Endothelial cell of umbilical vein (primary cell): ENCODE data around the gene PROX1. TPM values are rescaled to one million over a fixed set of nuclear protein-coding genes. Genes with fewer than 3 reads are reported as not detected.

Source experiments
- BruUV-seq: library from RNA; stranded (reverse); fragments of 400-500 nt; replicated peaks from 2 replicates; lab custom pipeline; 2021; lab: Mats Ljungman, UMichigan
- CTCF ChIA-PET: fragments of 300-600, 350-600 bp; sonication (Branson Sonifier 250); formaldehyde crosslinking; loops from one replicate; lab custom pipeline; 2021; ENCODE audit warnings: antibody characterized with exemption, inconsistent platforms; lab: Charles Lee
- POLR2A ChIA-PET: fragments of 300-600, 350-600 bp; sonication (Branson Sonifier 250); formaldehyde crosslinking; loops from one replicate; lab custom pipeline; 2021; ENCODE audit warnings: antibody characterized with exemption, inconsistent platforms; lab: Charles Lee
- DNase-seq: peaks from one replicate; pipeline ENCODE4 v3.0.0-alpha.2; 2011; ENCODE audit warnings: low read depth, low spot score
- FAIRE-seq: peaks from 2 replicates; lab custom pipeline; 2011; peaks lifted over from hg19 to GRCh38; lab: Jason Lieb, UNC
- H2AFZ ChIP-seq: 2 replicates; pipeline ENCODE4 v1.6.0; 2012; ENCODE audit warnings: low read depth, low read length, control low read depth, inconsistent platforms
- H3K27ac ChIP-seq: 2 replicates; pipeline ENCODE4 v1.5.1; 2011; ENCODE audit warnings: low read depth, mild to moderate bottlenecking, control low read depth, low read length, moderate library complexity; ENCODE audit not compliant: insufficient read depth
- H3K27me3 ChIP-seq, 2 experiments: 2 replicates each; pipeline versions ENCODE4 v1.6.0 to v1.6.1; 2011; ENCODE audit warnings: low read length in 2 of 2, mixed read lengths in 1 of 2; ENCODE audit not compliant: control insufficient read depth in 2 of 2, insufficient read depth in 2 of 2
- H3K36me3 ChIP-seq, 2 experiments: 2 replicates in 1 of 2; 3 replicates in 1 of 2; pipeline ENCODE4 v1.5.1; 2011; ENCODE audit warnings: low read length in 2 of 2, mild to moderate bottlenecking in 1 of 2, moderate library complexity in 1 of 2; ENCODE audit not compliant: control insufficient read depth in 2 of 2, insufficient read depth in 2 of 2; ENCODE audit errors: extremely low read depth in 1 of 2
- H3K4me1 ChIP-seq: 3 replicates; pipeline ENCODE4 v1.5.1; 2011; ENCODE audit warnings: mild to moderate bottlenecking, low read length; ENCODE audit not compliant: control insufficient read depth, insufficient read depth; ENCODE audit errors: extremely low read depth
- H3K4me2 ChIP-seq: 2 replicates; pipeline ENCODE4 v1.6.1; 2011; ENCODE audit warnings: low read length, control low read depth, mixed read lengths; ENCODE audit not compliant: insufficient read depth
- H3K4me3 ChIP-seq, 3 experiments: fragments of 200-600 bp in 1 of 3; sonication (generic), shearing (Covaris generic) in 1 of 3; replicated peaks in 1 of 3; 2 replicates each; pipeline ENCODE4 v1.5.1; 2011 to 2016; ENCODE audit warnings: control low read depth in 3 of 3, low read length in 3 of 3, mild to moderate bottlenecking in 2 of 3, inconsistent platforms in 1 of 3, low read depth in 1 of 3, moderate library complexity in 1 of 3; ENCODE audit not compliant: insufficient read depth in 1 of 3
- H3K79me2 ChIP-seq: 2 replicates; pipeline ENCODE4 v1.6.0; 2012; ENCODE audit warnings: low read length, inconsistent platforms; ENCODE audit not compliant: control insufficient read depth, insufficient read depth
- H3K9ac ChIP-seq: replicated peaks from 2 replicates; pipeline ENCODE3; 2011; ENCODE audit warnings: low read length, control low read depth; ENCODE audit not compliant: insufficient read depth; ENCODE audit errors: extremely low read depth
- H3K9me1 ChIP-seq: replicated peaks from 3 replicates; pipeline ENCODE4 v1.6.0; 2011; ENCODE audit warnings: mild to moderate bottlenecking, low read length; ENCODE audit not compliant: control insufficient read depth, insufficient read depth; ENCODE audit errors: extremely low read depth
- H3K9me3 ChIP-seq: replicated peaks from 2 replicates; pipeline ENCODE4 v1.5.1; 2012; ENCODE audit warnings: low read length, inconsistent platforms; ENCODE audit not compliant: control insufficient read depth, insufficient read depth
- H4K20me1 ChIP-seq: replicated peaks from 2 replicates; pipeline ENCODE3; 2011; ENCODE audit warnings: mild to moderate bottlenecking, low read length; ENCODE audit not compliant: control insufficient read depth, insufficient read depth; ENCODE audit errors: extremely low read depth
- EZH2 ChIP-seq: IDR thresholded peaks from 2 replicates; pipeline ENCODE4 v1.6.1; 2012; ENCODE audit warnings: borderline replicate concordance, low read depth, mild to moderate bottlenecking, moderate library complexity, low read length, inconsistent platforms; ENCODE audit not compliant: severe bottlenecking
- FOS ChIP-seq: IDR thresholded peaks from 2 replicates; pipeline ENCODE4 v1.6.1; 2011; ENCODE audit warnings: mild to moderate bottlenecking, low read length, moderate library complexity, borderline replicate concordance; ENCODE audit not compliant: insufficient read depth
- GATA2 ChIP-seq: IDR thresholded peaks from 2 replicates; pipeline ENCODE4 v1.7.0; 2011; ENCODE audit warnings: low read depth, mild to moderate bottlenecking, moderate library complexity, mixed read lengths, low read length; ENCODE audit not compliant: insufficient read length, insufficient read depth
- JUN ChIP-seq: IDR thresholded peaks from 2 replicates; pipeline ENCODE4 v1.6.1; 2011; ENCODE audit warnings: borderline replicate concordance, low read depth; ENCODE audit not compliant: insufficient read length, insufficient read depth
- MYC ChIP-seq: IDR thresholded peaks from one replicate; pipeline ENCODE4 v1.6.1; 2011; ENCODE audit warnings: mild to moderate bottlenecking, low read depth, low read length
- POLR2A ChIP-seq: IDR thresholded peaks from 2 replicates; pipeline ENCODE4 v1.6.1; 2012; ENCODE audit warnings: low read depth, mild to moderate bottlenecking, control low read depth, low read length
- POLR2AphosphoS5 ChIP-seq: IDR thresholded peaks from 2 replicates; pipeline ENCODE4 v1.6.1; 2012; ENCODE audit warnings: low read depth, mild to moderate bottlenecking, control low read depth, low read length, moderate library complexity; ENCODE audit not compliant: insufficient read depth
- dilution Hi-C: fragments of 300-500 bp; cut with MboI; formaldehyde crosslinking; loops from one replicate; pipeline ENCODE4 v1.15.0; 2019; ENCODE audit warnings: low sequenced_read_pairs; ENCODE audit not compliant: extremely low pct_ligation_motif_present
- intact Hi-C: fragments of 100-400 bp; cut with micrococcal nuclease; formaldehyde crosslinking; loops from one replicate; pipeline ENCODE4 v1.10.0; 2022
- polyA plus RNA-seq, 4 experiments: library from polyadenylated mRNA; depleted of rRNA in 3 of 4; stranded (reverse) in 3 of 4; unstranded in 1 of 4; fragments of >200 nt; gene quantifications; 2 replicates each; pipeline versions ENCODE4 v1.2.1 to v1.2.3, GENCODE V29; 2011 to 2012; ENCODE audit warnings: missing spikeins in 1 of 4
- total RNA-seq: library from RNA; stranded (reverse); gene quantifications from 2 replicates; pipeline ENCODE4 v1.2.3, GENCODE V29; 2021
- TF ChIP-seq, protein P1 (sequence below): IDR thresholded peaks from 2 replicates; pipeline ENCODE4 v1.6.1; 2011; ENCODE audit not compliant: insufficient read depth, insufficient read length
- TF ChIP-seq, protein P2 (sequence below), 2 donors: IDR thresholded peaks; 1 replicate in 1 of 2; 2 replicates in 1 of 2; pipeline ENCODE4 v1.5.1; 2011; ENCODE audit warnings: low read length in 2 of 2, mild to moderate bottlenecking in 2 of 2, moderate library complexity in 2 of 2, control low read depth in 1 of 2, inconsistent platforms in 1 of 2, low read depth in 1 of 2; ENCODE audit not compliant: insufficient read depth in 1 of 2; ENCODE audit errors: extremely low read depth in 1 of 2

Gene PROX1
- total and polyA plus RNA-seq, 2 donors (not counting 3 experiments of a cell fraction or from before 2014, with no cell fraction given) = 2.2 to 4.0 TPM

DNA sequence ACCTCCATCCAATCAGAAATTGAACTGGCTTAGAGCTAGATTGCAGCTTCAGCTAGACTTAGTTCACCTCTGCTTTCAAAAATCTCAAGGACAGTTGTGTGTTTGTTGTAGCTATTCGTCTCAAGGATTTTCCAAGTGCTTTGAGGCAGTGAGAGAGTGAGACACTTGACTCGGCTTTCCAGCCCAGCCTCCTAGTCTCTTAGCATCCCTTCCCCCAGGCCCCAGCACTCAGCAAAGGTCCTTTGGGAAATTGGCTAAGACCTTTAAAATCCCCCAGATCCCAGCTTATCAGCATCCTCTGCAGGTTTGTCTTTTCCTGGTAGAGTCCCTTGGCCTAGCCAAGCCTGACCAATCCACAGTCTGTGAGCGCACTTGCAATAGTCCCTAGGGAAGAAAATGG is 47.9 kb upstream of the PROX1 start:
- no peaks in the 10 kb centered on the region for H3K4me1 ChIP-seq
- no peak for FAIRE-seq
- H3K9ac ChIP-seq = no peak overlapping the region
- no peak overlapping the region for H2AFZ ChIP-seq
- no peaks in the 10 kb centered on the region for H4K20me1 ChIP-seq
- peaks cover 0 to 2% of the 10 kb centered on the region in 2 experiments for H3K27me3 ChIP-seq
- no peaks in the 10 kb centered on the region for H3K9me1 ChIP-seq
- dilution Hi-C loops (no loop called here), intact Hi-C loops (no loop called here)
- CTCF ChIA-PET = interaction anchor here (1.2 kb wide), 1 partner anchor 30 kb away, joined by 3 read pairs; no protein-coding TSS in a partner anchor
- H3K36me3 ChIP-seq = no peaks in the 10 kb centered on the region
- no peak for TF ChIP-seq FOS
- TF ChIP-seq JUN = no peak
- TF ChIP-seq, protein P1, sequence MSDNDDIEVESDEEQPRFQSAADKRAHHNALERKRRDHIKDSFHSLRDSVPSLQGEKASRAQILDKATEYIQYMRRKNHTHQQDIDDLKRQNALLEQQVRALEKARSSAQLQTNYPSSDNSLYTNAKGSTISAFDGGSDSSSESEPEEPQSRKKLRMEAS = no peak
- TF ChIP-seq EZH2 = no peak
- TF ChIP-seq POLR2AphosphoS5 = no peak
- no peak for TF ChIP-seq GATA2
- TF ChIP-seq MYC = no peak
- TF ChIP-seq, protein P2, sequence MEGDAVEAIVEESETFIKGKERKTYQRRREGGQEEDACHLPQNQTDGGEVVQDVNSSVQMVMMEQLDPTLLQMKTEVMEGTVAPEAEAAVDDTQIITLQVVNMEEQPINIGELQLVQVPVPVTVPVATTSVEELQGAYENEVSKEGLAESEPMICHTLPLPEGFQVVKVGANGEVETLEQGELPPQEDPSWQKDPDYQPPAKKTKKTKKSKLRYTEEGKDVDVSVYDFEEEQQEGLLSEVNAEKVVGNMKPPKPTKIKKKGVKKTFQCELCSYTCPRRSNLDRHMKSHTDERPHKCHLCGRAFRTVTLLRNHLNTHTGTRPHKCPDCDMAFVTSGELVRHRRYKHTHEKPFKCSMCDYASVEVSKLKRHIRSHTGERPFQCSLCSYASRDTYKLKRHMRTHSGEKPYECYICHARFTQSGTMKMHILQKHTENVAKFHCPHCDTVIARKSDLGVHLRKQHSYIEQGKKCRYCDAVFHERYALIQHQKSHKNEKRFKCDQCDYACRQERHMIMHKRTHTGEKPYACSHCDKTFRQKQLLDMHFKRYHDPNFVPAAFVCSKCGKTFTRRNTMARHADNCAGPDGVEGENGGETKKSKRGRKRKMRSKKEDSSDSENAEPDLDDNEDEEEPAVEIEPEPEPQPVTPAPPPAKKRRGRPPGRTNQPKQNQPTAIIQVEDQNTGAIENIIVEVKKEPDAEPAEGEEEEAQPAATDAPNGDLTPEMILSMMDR (IDR thresholded peaks at IDR 0.05; ENCODE audit: extremely low read depth in 1 of 2, insufficient read depth in 1 of 2, low read depth in 1 of 2, low read length in 2 of 2) = no peak
- TF ChIP-seq POLR2A = no peak
- H3K79me2 ChIP-seq = no peaks in the 10 kb centered on the region
- DNase-seq = no peak
- H3K27ac ChIP-seq = no peak overlapping the region
- no peak overlapping the region for H3K4me3 ChIP-seq
- POLR2A ChIA-PET = no interaction called here
- H3K4me2 ChIP-seq = no peak overlapping the region
- no TSS peak for BruUV-seq
- H3K9me3 ChIP-seq = no peaks in the 10 kb centered on the region
